Stimulated activated naive CD8-positive, alpha-beta T cell treated with anti-CD3 and anti-CD28 coated beads, Interleukin-15, Interleukin-2, amounts not matched to agents 100 U/mL and 50 U/mL, for 24 hours (primary cell): Measurements from ENCODE around the gene RNF138.
"Not testable (repeated sequence)": the region's sequence is repeated elsewhere in the genome, so short reads cannot be mapped to it uniquely, and the experiment has no call there.

Experiments used
- ATAC-seq: fragments of 150-1000 bp; cut with Tn5 transposase; one replicate; pipeline ENCODE4 v1.10.0; 2021
- DNase-seq: peaks from one replicate; pipeline ENCODE4 v3.0.0; 2021

Gene RNF138

GRCh38 chr18:32095900-32096229, 4.2 kb downstream of the RNF138 start:
- ATAC-seq (no peak), DNase-seq (no peak)

- no peak for ATAC-seq
- no peak for DNase-seq
Measured at GRCh38 chr18:32096946-32097345, 5.3 kb downstream of the RNF138 start.

- ATAC-seq (no peak), DNase-seq (no peak)
Measured at GRCh38 chr18:32104516-32104915, 12.8 kb downstream of the RNF138 start.

GRCh38 chr18:32110005-32110404, 18.3 kb downstream of the RNF138 start:
- ATAC-seq (no peak), DNase-seq (no peak)

GRCh38 chr18:32111706-32112105, 20.0 kb downstream of the RNF138 start:
- DNase-seq (no peak), ATAC-seq (no peak)

DNA sequence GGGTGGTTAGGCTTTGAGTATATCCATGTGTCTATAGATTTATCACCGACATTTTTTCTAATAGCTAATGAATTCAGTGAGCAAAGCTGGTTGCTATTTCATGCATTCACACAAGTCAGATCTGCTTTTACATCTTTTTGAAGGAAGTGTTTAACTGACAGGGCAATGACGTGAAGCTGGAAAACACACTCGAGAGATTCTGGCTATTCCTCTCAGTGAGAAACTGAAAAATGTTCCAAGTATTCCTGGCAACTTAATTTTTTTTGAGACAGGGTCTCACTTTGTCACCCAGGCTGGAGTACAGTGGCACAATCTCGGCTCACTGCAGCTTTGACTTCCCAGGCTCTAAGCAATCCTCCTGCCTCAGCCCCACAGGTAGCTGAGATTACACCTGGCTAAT, 21.2 kb downstream of the RNF138 start:
- no peak for DNase-seq
- ATAC-seq: no peak

GRCh38 chr18:32114293-32114942, 22.7 kb downstream of the RNF138 start:
- ATAC-seq (no peak), DNase-seq (no peak)

- ATAC-seq (no peak), DNase-seq (no peak)
Measured at GRCh38 chr18:32122039-32122438, 30.4 kb downstream of the RNF138 start.

DNA sequence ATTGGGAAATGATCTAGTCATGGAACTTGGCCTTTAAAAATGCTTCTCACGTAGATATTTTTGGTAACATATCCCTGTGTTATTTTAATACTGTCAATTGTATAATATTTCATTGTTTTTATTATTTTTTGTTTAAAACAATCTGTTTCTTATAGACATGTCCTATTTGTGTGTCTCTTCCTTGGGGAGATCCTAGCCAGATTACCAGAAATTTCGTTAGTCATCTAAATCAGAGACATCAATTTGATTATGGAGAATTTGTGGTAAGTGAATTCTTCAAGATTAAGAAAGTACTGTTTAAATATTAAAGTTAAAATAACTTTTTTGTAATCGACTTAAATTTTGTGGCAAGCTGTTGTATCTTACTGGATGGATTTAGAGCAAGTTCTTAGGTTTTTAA, 34.9 kb downstream of the RNF138 start:
- no peak for DNase-seq

DNA sequence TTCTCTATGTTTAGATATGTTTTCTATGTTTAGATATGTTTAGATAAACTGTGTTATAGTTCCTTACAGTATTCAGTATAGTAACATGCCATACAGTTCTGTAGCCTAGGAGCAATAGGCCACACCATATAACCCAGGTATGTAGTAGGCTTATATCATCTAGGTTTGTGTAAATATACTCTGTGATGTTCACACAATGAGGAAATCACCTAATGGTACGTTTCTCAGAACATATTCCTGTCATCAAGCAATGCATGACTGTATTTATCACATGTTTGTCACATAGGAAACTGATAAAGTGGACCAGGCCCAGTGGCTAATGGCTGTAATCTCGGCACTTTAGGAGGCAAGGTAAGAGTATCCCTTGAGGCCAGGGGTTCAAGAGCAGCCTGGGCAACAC, 44.0 kb downstream of the RNF138 start:
- ATAC-seq (no peak), DNase-seq (no peak)

More for the DNA sequence above, 34.9 kb downstream of the RNF138 start:
- no peak for ATAC-seq

DNA sequence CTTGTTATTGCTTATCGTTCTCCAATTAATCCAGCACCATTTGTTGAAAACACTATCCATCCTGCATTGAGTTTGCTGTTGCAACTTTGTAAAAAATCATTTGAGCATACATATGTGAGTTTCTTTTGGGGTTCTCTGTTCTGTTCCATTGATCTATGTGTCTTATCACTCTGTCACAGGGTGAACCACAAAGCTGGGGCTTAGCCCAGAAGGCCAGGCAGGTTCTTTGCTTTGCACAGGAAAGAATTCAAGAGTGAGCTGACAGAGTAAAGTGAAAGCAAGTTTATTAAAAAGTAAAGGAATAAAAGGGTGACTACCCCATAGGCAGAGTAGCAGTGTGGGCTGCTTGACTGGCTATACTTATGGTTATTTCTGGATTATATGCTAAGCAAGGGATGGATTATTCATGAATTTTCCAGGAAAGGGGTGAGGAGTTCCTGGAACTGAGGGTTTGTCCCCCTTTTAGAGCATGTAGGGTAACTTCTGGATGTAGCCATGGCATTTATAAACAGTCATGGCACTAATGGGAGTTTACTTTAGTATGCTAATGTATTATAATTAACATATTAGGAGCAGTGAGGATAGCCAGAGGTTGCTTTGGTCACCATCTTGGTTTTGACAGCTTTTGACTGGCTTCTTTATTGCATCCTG, 46.8 kb downstream of the RNF138 start:
- DNase-seq (no peak), ATAC-seq (peak; percentile 40)

DNA sequence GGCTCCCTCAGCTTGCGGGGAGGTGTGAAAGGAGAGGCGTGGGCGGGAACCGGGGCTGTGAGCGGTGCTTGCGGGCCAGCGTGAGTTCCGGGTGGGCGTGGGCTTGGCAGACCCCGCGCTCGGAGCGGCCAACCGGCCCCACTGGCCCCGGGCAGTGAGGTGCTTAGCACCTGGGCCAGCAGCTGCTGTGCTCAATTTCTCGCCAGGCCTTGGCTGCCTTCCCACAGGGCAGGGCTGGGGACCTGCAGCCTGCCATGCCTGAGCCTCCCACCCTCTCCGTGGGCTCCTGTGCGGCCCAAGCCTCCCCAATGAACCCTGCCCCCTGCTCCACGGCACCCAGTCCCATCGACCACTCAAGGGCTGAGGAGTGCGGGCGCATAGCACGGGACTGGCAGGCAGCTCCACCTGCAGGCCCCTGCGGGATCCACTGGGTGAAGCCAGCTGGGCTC, 48.2 kb downstream of the RNF138 start:
- ATAC-seq: no peak

GRCh38 chr18:32148185-32148870, 56.7 kb downstream of the RNF138 start:
- no peak for ATAC-seq
- no peak for DNase-seq

More for the DNA sequence above, 48.2 kb downstream of the RNF138 start:
- no peak for DNase-seq

GRCh38 chr18:32152705-32153448, 61.2 kb downstream of the RNF138 start:
- no peak for DNase-seq
- ATAC-seq: no peak

- ATAC-seq: no peak
- DNase-seq: no peak
Measured at GRCh38 chr18:32156855-32157254, 65.2 kb downstream of the RNF138 start.

DNA sequence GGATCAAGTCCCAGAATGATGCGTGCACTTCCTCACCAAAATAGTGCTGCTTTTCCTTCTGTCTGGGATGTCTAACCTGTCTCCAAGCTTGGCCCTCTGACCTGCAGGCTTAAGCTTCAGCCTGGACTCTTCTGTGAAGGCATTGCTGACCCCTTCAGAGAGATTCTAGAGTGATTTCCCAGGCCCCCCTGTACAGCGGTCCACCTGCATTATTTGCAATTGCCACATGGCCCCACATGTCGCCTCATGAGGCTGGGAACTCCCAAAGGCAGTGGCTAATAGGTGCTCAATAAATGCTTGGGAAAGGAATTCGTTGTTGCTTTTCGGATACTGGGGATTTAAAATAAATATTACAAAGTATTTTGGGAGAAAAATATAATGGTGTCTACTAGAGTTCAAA, 65.9 kb downstream of the RNF138 start:
- no peak for DNase-seq
- ATAC-seq: no peak

- peak; percentile 64 for DNase-seq
- peak; percentile 89 for ATAC-seq
Measured at GRCh38 chr18:32158108-32158624, 66.5 kb downstream of the RNF138 start.

GRCh38 chr18:32158631-32159030, 67.0 kb downstream of the RNF138 start:
- not testable (repeated sequence) for ATAC-seq

GRCh38 chr18:32160547-32160946, 68.9 kb downstream of the RNF138 start:
- ATAC-seq: no peak
- DNase-seq: no peak

More at GRCh38 chr18:32158631-32159030, 67.0 kb downstream of the RNF138 start:
- DNase-seq: not testable (repeated sequence)

GRCh38 chr18:32167980-32168730, 76.5 kb downstream of the RNF138 start:
- ATAC-seq (no peak), DNase-seq (no peak)

DNA sequence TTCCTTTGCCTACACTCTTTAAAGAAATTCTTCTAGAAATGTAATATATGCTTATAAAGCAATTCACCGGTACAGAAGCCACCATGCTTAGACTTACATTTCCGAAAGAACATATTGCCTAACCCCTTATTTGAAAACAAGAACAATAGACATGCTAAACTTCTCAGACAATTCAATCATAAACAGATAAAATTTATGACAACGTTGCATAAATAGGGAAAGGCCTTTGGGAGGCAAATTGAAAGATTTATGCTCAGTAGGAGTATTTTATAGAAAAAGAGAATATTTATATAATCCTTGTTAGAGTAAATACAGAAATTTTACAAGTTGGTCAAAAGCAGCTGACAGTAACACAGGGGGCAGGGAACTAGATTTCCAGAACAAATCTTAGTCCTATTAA, 82.0 kb downstream of the RNF138 start:
- no peak for DNase-seq
- ATAC-seq: no peak

GRCh38 chr18:32174719-32175118, 83.0 kb downstream of the RNF138 start:
- no peak for ATAC-seq
- no peak for DNase-seq
